Measurements from ENCODE around the gene MTERF4.

GRCh38 chr2:241133436-241133820 is 31.3 kb upstream of the MTERF4 start:
- TF ChIP-seq CTCF (IDR thresholded peaks at IDR 0.05; ENCODE audit: low read length): no peak
- no peak for TF ChIP-seq EZH2 (optimal IDR thresholded peaks at IDR 0.05; ENCODE audit: low read depth, low read length)

Measured in MM.1S (cell line).